Measurements from ENCODE around the gene POPDC3.

DNA sequence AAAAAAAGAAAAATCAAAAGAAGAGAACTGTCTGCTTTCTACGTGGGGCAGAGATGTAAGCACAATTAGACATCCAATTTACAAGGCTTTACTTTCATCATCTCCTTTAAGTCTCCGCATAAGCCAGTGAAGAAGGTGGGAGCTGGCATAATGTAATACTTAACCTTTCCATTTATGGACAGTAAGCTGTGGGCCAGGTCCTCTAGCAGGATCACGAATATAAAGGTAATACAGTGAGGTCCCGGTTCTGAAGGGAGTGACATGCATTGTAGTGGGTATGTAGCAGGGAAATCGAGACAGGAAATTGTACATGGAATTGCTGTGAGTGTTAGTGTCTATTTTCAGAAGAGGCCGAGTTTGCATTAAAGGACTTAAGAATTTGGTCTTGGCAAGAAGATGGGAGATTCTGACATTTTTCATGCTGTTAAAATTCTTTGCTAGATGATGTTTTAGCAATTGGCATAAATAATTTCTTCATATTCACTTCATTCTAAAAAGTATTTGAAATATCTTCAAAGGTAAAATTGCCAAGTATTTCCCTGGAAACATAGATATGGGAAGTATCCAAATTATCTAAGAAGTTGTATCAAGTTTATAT is 20.4 kb upstream of the POPDC3 start:
- TF ChIP-seq, protein P1, sequence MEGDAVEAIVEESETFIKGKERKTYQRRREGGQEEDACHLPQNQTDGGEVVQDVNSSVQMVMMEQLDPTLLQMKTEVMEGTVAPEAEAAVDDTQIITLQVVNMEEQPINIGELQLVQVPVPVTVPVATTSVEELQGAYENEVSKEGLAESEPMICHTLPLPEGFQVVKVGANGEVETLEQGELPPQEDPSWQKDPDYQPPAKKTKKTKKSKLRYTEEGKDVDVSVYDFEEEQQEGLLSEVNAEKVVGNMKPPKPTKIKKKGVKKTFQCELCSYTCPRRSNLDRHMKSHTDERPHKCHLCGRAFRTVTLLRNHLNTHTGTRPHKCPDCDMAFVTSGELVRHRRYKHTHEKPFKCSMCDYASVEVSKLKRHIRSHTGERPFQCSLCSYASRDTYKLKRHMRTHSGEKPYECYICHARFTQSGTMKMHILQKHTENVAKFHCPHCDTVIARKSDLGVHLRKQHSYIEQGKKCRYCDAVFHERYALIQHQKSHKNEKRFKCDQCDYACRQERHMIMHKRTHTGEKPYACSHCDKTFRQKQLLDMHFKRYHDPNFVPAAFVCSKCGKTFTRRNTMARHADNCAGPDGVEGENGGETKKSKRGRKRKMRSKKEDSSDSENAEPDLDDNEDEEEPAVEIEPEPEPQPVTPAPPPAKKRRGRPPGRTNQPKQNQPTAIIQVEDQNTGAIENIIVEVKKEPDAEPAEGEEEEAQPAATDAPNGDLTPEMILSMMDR (conservative IDR thresholded peaks at IDR 0.05; ENCODE audit: low read depth, low read length): no peak
- TF ChIP-seq SMC3 (IDR thresholded peaks at IDR 0.05; ENCODE audit: low read depth, low read length): no peak
- TF ChIP-seq POLR2A (IDR thresholded peaks at IDR 0.05; ENCODE audit: low read depth, low read length): no peak
- TF ChIP-seq MXI1 (IDR thresholded peaks at IDR 0.05; ENCODE audit: borderline replicate concordance, low read depth, low read length): no peak
- TF ChIP-seq RFX5 (IDR thresholded peaks at IDR 0.05; ENCODE audit: low read depth, low read length): no peak
- no peak for TF ChIP-seq CHD1 (IDR thresholded peaks at IDR 0.05; ENCODE audit: low read depth, low read length)
- no peak for TF ChIP-seq BHLHE40 (IDR thresholded peaks at IDR 0.05; ENCODE audit: low read depth, low read length)
- no peak for TF ChIP-seq FOS (IDR thresholded peaks at IDR 0.05; ENCODE audit: low read depth, low read length)
- no peak for TF ChIP-seq RCOR1 (IDR thresholded peaks at IDR 0.05; ENCODE audit: insufficient replicate concordance, low read length)
- no peak for TF ChIP-seq CEBPB (IDR thresholded peaks at IDR 0.05; ENCODE audit: low read depth, low read length)
- no peak for TF ChIP-seq MAZ (IDR thresholded peaks at IDR 0.05; ENCODE audit: borderline replicate concordance, low read depth, low read length)
- no peak for TF ChIP-seq ELK1 (IDR thresholded peaks at IDR 0.05; ENCODE audit: borderline replicate concordance, low read depth, low read length)

Measured in IMR-90 (cell line).